ENCODE data around the gene GSS.

GRCh38 chr20:34951252-34951651, 4.4 kb downstream of the GSS start:
- TF ChIP-seq EZH2 (IDR thresholded peaks at IDR 0.05; ENCODE audit: low read length, unreplicated experiment) (no peak), CTCF (conservative IDR thresholded peaks at IDR 0.05; ENCODE audit: low read depth, low read length) (no peak), EZH2phosphoT487 (IDR thresholded peaks at IDR 0.05; ENCODE audit: borderline replicate concordance, low read length) (no peak)
